Spinal cord (tissue), 10 donors: ENCODE data around the gene GRIP2. TPM values are rescaled to one million over a fixed set of nuclear protein-coding genes. Genes with fewer than 3 reads are reported as not detected.
"Not testable (repeated sequence)": the region's sequence is repeated elsewhere in the genome, so short reads cannot be mapped to it uniquely, and the experiment has no call there.

Source experiments
- DNase-seq, 6 donors: peaks; one replicate each; pipeline versions ENCODE4 v3.0.0 to v3.0.0-alpha.2; 2013 to 2015; ENCODE audit warnings: low spot score in 6 of 6, low read depth in 4 of 6
- H3K27ac ChIP-seq: one replicate; pipeline ENCODE4 v1.5.1; 2013; ENCODE audit warnings: low read depth, low read length, control low read depth
- H3K27me3 ChIP-seq: one replicate; pipeline ENCODE4 v1.6.1; 2013; ENCODE audit warnings: low read length; ENCODE audit not compliant: control insufficient read depth, insufficient read depth
- H3K36me3 ChIP-seq: one replicate; pipeline ENCODE4 v1.6.1; 2013; ENCODE audit warnings: low read length; ENCODE audit not compliant: control insufficient read depth, insufficient read depth
- H3K4me1 ChIP-seq: one replicate; pipeline ENCODE4 v1.6.1; 2013; ENCODE audit warnings: low read length; ENCODE audit not compliant: control insufficient read depth, insufficient read depth
- H3K4me3 ChIP-seq: one replicate; pipeline ENCODE4 v1.5.1; 2013; ENCODE audit warnings: low read depth, low read length, control low read depth
- H3K9me3 ChIP-seq: one replicate; pipeline ENCODE4 v1.6.1; 2013; ENCODE audit warnings: low read length; ENCODE audit not compliant: control insufficient read depth, insufficient read depth
- WGBS: methylation state at CpG from one replicate; pipeline ENCODE4 v1.1.5; 2013; ENCODE audit warnings: missing lambda C conversion rate; ENCODE audit not compliant: insufficient coverage; 5-methylcytosine and 5-hydroxymethylcytosine counted together
- polyA plus RNA-seq, 2 donors: library from polyadenylated mRNA; unstranded; fragments of 120-200 nt; gene quantifications; one replicate each; pipeline ENCODE4 v1.2.1, GENCODE V29; 2013; ENCODE audit not compliant: insufficient read length in 2 of 2
- total RNA-seq, 2 donors: library from RNA; depleted of rRNA in 1 of 2; stranded (reverse); fragments of 120-200 nt in 1 of 2; fragments of >200 nt in 1 of 2; gene quantifications; one replicate each; pipeline versions ENCODE4 v1.2.3 to v1.2.4, GENCODE V29; 2013 to 2014
- donor health status: healthy.

Gene GRIP2
- total and polyA plus RNA-seq, 4 donors, result 6.0 to 24.2 (median 12.9) TPM

DNA sequence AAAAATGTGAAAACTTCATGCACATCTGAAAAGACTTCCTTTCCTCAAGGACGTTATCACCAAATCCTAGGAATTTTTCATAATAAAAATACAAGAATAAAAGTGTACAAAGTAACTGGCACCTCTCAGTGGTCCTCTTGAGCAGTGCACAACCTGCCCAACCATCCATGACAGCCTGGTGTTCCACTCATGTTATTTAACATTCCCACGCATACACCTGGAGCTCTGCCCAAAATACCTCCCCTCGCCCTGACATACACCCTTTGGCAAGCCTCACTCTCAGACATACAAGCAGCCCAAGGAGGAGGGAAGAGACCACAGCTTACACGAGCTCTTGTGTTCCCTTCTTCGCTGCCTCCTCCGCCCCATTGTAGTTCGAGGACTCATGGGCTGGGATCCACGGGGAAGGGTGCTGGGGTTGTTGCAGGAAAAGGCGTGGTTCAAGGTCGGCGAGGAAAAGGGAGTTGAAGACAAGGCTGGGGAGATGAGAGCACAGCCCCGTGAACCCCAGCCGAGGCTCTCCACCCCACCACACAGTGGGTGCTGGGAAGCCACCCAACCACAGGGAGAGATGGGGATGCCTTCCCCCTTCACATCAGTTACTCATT, 23.3 kb downstream of the GRIP2 start:
- H3K4me1 ChIP-seq, result peaks cover 8% of the 10 kb centered on the region
- H3K4me3 ChIP-seq, result no peak overlapping the region
- no peak overlapping the region for H3K27ac ChIP-seq
- 67% methylated on average over 1 of the region's 13 CpGs for WGBS
- DNase-seq, result no peak
- no peaks in the 10 kb centered on the region for H3K27me3 ChIP-seq
- H3K9me3 ChIP-seq, result no peaks in the 10 kb centered on the region
- peaks cover 50% of the 10 kb centered on the region for H3K36me3 ChIP-seq

DNA sequence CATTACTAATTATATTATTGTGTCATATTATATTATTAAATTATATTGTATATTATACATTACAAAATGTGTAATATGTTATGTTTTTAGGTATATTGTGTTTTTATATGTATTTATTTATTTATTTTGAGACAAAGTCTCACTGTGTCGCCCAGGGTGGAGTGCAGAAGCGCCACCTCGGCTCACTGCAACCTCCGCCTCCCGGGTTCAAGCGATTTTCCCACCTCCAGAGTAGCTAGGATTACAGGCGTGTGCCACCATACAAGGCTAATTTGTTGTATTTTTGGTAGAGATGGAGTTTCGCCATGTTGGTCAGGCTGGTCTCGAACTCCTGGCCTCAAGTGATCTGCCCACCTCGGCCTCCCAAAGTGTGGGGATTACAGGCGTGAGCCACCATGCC, 24.6 kb downstream of the GRIP2 start:
- H3K9me3 ChIP-seq, H3K27me3 ChIP-seq, DNase-seq, H3K27ac ChIP-seq, H3K4me3 ChIP-seq: not testable (repeated sequence)
- 100% methylated on average over 2 of the region's 11 CpGs for WGBS
- peaks cover 54% of the 10 kb centered on the region for H3K36me3 ChIP-seq
- peaks cover 17% of the 10 kb centered on the region for H3K4me1 ChIP-seq

- no peaks in the 10 kb centered on the region for H3K9me3 ChIP-seq
- H3K27ac ChIP-seq, result no peak overlapping the region
- H3K4me1 ChIP-seq, result peaks cover 18% of the 10 kb centered on the region
- H3K4me3 ChIP-seq, result no peak overlapping the region
- H3K36me3 ChIP-seq, result peaks cover 44% of the 10 kb centered on the region
- 90% methylated on average over 16 of the region's 17 CpGs for WGBS
- H3K27me3 ChIP-seq, result no peaks in the 10 kb centered on the region
- no peak for DNase-seq
These were observed 25.8 kb downstream of the GRIP2 start for GRCh38 chr3:14514323-14514720.

DNA sequence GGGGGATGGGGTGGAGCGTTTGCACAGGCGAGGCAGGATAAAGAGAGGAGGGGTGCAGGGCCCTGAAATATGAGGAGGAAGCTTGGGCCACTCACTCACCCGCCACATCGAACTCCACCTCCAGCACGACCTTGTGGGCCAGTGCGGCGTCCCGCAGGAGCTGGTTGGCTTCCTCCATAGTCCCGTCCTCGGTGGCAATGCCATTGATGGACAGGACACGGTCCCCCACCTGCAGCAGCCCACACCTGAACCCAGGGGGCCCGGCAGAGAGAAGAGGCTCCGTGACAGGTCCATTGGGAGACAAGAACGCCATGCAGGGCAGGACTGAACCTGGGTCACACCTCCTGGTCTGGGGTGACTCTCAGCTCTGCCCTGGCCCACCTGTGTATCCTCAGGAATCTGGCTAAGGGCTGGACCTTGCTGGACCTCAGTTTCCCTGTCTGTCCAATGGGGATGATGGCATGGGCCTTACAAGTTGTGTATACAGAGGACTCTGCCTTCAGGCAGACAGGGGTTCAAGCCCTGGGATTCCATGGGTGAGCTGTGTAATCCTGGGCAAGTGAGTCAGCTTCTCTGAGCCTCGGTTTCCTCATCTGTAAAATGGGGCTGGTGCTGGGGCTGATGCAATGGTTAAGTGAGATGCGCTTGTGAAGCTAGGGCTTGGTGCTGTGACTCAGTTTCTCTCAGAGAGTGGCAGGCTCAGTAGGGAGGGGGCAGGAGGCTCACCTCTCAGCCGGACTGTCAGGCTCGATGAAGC, 26.4 kb downstream of the GRIP2 start:
- Histone ChIP-seq H3K27ac (no peak overlapping the region), H3K27me3 (no peaks in the 10 kb centered on the region), H3K4me1 (peaks cover 24% of the 10 kb centered on the region), H3K36me3 (peaks cover 39% of the 10 kb centered on the region), H3K4me3 (no peak overlapping the region), H3K9me3 (no peaks in the 10 kb centered on the region)
- 87% methylated on average over 16 of the region's 18 CpGs for WGBS
- DNase-seq, result no peak

GRCh38 chr3:14512942-14513327, 27.2 kb downstream of the GRIP2 start:
- peaks cover 20% of the 10 kb centered on the region for H3K4me1 ChIP-seq
- H3K9me3 ChIP-seq, result no peaks in the 10 kb centered on the region
- H3K4me3 ChIP-seq, result no peak overlapping the region
- DNase-seq, result no peak
- no peak overlapping the region for H3K27ac ChIP-seq
- 85% methylated on average over 8 of the region's 9 CpGs for WGBS
- no peaks in the 10 kb centered on the region for H3K27me3 ChIP-seq
- peaks cover 31% of the 10 kb centered on the region for H3K36me3 ChIP-seq

- no peaks in the 10 kb centered on the region for H3K9me3 ChIP-seq
- WGBS, result 87% methylated on average over 12 of the region's 19 CpGs
- no peak overlapping the region for H3K4me3 ChIP-seq
- H3K36me3 ChIP-seq, result peaks cover 27% of the 10 kb centered on the region
- no peaks in the 10 kb centered on the region for H3K27me3 ChIP-seq
- H3K27ac ChIP-seq, result no peak overlapping the region
- H3K4me1 ChIP-seq, result peaks cover 20% of the 10 kb centered on the region
- DNase-seq, result no peak
These were observed 27.7 kb downstream of the GRIP2 start for GRCh38 chr3:14512281-14512941.

- 34% methylated on average over 8 of the region's 12 CpGs for WGBS
- Histone ChIP-seq H3K4me3 (no peak overlapping the region), H3K27me3 (no peaks in the 10 kb centered on the region), H3K36me3 (peaks cover 25% of the 10 kb centered on the region), H3K27ac (no peak overlapping the region), H3K4me1 (peaks cover 20% of the 10 kb centered on the region), H3K9me3 (no peaks in the 10 kb centered on the region)
- DNase-seq, result peak in 3 of 6 donors; percentile 25 to 78 (median 71)
These were observed 28.4 kb downstream of the GRIP2 start for GRCh38 chr3:14511623-14512280.

DNA sequence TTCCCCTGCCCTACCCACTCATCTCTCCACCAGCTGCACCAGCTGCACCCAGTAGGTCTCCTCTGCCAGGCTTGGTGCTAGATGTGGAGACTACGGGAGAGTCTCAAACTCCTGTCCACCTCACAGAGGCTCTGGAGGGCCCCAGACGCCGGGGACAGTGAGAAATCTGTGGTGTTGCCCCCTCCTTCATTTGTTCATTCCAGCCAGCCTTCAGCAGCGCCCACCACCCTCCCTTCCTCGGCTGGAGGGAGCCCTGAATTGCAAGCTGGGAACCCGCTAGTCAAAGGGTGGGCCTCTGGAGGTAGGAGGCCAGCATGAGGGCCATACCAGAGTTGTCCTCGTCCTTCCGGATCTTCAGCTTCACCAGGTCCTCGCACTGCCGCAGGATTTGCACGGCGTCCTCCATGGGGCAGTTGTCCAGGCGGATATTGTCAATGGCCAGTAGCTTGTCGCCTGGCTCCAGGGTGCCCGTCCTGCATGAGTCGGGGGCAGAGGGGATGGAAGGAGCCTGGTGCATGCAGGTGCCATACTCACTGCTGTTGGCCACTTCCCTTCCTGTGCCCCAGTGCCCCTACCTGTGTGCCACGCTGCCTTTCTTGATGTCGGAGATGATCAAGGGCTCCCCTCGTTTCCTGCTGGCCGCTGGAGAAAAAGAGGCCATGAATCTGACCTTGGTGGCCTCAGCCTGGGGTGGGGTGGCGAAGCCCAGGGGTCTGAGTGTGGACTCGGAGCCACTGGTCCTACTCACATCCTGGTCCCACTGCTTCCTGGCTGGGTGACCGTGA, 29.1 kb downstream of the GRIP2 start:
- no peaks in the 10 kb centered on the region for H3K27me3 ChIP-seq
- H3K4me1 ChIP-seq, result peaks cover 20% of the 10 kb centered on the region
- H3K4me3 ChIP-seq, result no peak overlapping the region
- no peak overlapping the region for H3K27ac ChIP-seq
- H3K9me3 ChIP-seq, result no peaks in the 10 kb centered on the region
- WGBS, result 87% methylated on average over 20 of the region's 23 CpGs
- DNase-seq, result no peak
- H3K36me3 ChIP-seq, result peaks cover 27% of the 10 kb centered on the region

- 83% methylated on average over 10 of the region's 10 CpGs for WGBS
- Histone ChIP-seq H3K36me3 (peaks cover 40% of the 10 kb centered on the region), H3K9me3 (no peaks in the 10 kb centered on the region), H3K27me3 (no peaks in the 10 kb centered on the region), H3K27ac (no peak overlapping the region), H3K4me3 (no peak overlapping the region), H3K4me1 (peaks cover 20% of the 10 kb centered on the region)
- DNase-seq, result no peak
These were observed 30.4 kb downstream of the GRIP2 start for GRCh38 chr3:14509796-14510100.
